Coronary artery (tissue), 2 donors: Measurements from ENCODE around the gene HOXA3.

Experiments
- DNase-seq: peaks from one replicate; pipeline ENCODE4 v3.0.0-alpha.2; 2017; ENCODE audit warnings: low spot score
- H3K27ac ChIP-seq, 2 donors: fragments of 200-600 bp; sonication (generic); one replicate each; pipeline ENCODE4 v1.5.1; 2016 to 2019
- H3K4me3 ChIP-seq: fragments of 200-600 bp; sonication (generic); 2 replicates; pipeline ENCODE4 v1.5.1; 2016; ENCODE audit warnings: mild to moderate bottlenecking, moderate library complexity
- TF ChIP-seq, protein P1 (sequence below): fragments of 200-600 bp; sonication (generic); IDR thresholded peaks from one replicate; pipeline ENCODE4 v1.5.1; 2019; ENCODE audit warnings: antibody characterized with exemption

HOXA3 gene

DNA sequence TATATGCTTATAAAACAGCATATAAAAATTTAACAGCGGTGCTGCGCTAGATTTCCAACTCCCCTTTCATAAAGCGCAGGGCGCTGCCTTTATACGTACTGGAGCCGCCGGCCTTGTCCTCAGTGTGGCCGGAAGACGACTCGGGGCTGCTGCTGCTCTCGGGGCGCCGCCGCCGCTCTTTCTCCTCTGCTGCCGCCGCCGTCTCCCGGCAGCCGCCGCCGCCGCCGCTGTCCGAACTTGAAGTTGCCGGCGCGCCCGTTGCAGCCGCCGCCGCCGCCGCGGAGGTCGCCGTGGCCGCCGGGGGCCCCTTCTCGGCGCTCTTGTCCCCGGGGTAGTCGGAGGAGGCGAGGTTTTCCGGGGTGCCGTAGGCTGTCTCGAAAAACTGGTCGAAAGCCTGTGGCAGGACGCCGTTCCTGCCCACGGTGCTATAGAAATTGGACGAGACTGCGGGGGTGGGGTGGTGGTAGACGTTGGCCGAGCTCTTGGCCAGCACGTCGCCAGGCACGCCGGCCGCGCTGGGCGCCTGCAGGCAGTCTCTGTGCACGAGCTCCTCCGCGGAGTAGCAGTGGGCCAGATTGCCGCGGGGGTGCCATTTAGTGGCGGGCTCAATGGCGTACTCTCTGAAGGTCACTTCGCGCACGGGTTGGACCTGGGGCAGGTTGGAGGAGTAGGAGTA lies 32.1 kb upstream of the HOXA3 start:
- no peak overlapping the region for H3K27ac ChIP-seq
- TF ChIP-seq, protein P1, sequence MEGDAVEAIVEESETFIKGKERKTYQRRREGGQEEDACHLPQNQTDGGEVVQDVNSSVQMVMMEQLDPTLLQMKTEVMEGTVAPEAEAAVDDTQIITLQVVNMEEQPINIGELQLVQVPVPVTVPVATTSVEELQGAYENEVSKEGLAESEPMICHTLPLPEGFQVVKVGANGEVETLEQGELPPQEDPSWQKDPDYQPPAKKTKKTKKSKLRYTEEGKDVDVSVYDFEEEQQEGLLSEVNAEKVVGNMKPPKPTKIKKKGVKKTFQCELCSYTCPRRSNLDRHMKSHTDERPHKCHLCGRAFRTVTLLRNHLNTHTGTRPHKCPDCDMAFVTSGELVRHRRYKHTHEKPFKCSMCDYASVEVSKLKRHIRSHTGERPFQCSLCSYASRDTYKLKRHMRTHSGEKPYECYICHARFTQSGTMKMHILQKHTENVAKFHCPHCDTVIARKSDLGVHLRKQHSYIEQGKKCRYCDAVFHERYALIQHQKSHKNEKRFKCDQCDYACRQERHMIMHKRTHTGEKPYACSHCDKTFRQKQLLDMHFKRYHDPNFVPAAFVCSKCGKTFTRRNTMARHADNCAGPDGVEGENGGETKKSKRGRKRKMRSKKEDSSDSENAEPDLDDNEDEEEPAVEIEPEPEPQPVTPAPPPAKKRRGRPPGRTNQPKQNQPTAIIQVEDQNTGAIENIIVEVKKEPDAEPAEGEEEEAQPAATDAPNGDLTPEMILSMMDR: no peak
- DNase-seq: peak; percentile 71
- H3K4me3 ChIP-seq: peak overlapping the region; percentile 58

GRCh38 chr7:27183682-27184336 lies 31.4 kb upstream of the HOXA3 start:
- peak; percentile 63 for DNase-seq
- peak overlapping the region; percentile 58 for H3K4me3 ChIP-seq
- TF ChIP-seq, protein P1: no peak
- no peak overlapping the region for H3K27ac ChIP-seq

GRCh38 chr7:27182861-27183681 lies 30.7 kb upstream of the HOXA3 start:
- Histone ChIP-seq H3K4me3 (no peak overlapping the region), H3K27ac (no peak overlapping the region)

DNA sequence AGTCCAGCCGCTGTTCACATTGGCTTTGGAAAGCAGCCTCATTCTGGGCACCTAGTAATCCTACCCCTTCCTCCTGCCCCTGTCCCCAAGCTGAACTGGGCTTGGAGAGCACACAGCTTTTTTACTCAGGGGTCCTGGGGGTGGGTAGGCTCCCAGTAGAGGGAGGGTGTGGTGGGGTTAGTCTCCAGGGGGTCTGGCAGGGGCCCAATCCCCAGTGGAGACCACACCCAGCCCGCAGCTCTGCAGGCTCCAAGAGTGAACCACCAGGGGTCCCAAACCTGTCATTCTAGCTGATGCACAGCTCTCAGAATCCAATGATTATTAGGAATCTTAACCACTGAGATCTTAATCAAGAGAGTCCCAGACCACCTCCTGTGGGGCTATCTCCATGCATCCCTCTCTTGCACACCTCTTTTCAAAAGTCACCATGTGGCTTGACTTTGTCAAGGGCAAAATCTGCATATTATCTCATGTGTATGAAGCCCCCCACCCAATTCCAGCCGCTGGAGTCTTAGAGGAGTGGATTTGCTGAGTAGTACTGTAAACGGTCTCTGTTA lies 30.0 kb upstream of the HOXA3 start:
- no peak overlapping the region for H3K4me3 ChIP-seq
- no peak overlapping the region for H3K27ac ChIP-seq
- TF ChIP-seq, protein P1: no peak
- peak; percentile 21 for DNase-seq

More at GRCh38 chr7:27182861-27183681, 30.7 kb upstream of the HOXA3 start:
- TF ChIP-seq, protein P1: no peak
- peak; percentile 65 for DNase-seq

DNA sequence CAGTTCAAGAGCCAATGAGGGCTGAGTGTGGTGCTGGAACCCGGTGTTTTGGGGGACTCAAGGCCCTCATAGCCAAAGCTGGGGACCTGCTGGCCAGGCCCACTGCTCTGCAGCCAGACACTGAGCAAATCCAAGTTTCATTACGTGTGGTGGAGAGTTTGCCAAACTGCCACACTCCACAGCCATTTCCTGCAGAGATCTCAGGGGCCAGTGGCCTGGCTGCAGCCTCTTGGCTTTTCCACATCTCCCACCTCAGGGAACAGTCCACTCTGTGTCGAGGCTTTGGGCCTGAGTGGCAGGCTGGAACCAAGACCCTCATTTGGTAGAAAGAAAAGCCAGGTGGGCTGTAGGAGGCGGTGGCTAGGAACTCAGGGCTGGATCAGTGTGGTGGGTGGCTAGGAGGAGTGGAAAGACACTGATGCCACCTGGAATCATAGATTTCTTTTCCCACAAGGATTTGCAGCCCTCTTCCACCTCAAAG lies 29.5 kb upstream of the HOXA3 start:
- Histone ChIP-seq H3K27ac (no peak overlapping the region), H3K4me3 (no peak overlapping the region)
- TF ChIP-seq, protein P1: no peak
- peak; percentile 60 for DNase-seq

DNA sequence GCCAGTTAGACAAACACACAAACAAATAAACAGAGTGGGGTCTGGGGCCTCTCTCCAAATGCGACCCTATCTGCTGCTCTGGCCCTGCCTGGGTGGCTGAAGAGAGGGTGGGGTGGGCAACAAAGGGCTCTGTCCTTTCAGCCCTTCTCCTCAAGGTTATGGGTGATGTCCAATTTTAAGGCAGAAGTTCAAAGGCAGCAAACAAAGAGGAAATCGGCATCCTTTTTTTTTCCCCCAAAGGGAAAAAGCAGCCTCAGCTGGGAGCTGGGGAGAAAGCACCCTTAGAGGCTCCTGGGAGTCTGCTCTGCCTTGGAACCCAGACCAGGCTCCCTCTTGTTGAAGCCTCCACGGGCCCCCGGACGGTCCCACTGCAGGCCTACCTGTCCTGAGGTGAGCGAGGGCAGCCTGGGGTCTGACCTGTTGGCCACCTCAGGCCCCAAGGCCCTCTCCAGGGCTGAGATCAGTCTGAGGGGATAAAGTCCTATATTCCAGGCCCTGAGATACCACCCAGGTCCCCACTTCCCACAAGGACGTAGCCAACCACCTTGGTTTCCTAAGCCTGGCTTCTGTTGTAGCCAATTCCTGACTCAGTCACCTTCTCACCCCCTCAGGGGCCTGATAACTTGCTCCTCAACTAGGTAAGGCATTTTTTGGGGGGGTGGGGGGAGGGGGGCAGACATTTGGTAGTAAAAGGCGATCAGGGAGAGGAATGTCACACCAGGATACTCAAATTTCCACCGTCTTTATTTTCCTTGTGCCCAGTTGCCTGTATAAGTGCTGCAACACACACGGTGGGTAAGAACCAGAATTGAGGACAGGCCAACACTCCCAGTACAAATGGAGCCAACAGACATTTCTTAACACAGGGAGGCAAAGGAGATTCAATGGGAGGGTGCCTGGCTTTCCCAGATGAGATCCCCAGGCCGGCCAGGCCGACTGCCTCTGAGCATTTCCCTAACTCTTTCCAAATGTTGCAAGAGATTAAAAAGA lies 28.3 kb upstream of the HOXA3 start:
- TF ChIP-seq, protein P1: no peak
- H3K27ac ChIP-seq: no peak overlapping the region
- no peak for DNase-seq
- no peak overlapping the region for H3K4me3 ChIP-seq
